Stimulated activated CD4-positive, alpha-beta T cell treated with anti-CD3 and anti-CD28 coated beads, Interleukin-1b, Interleukin-23, amount 100 ng/mL, for 24 hours (primary cell): Measurements from ENCODE around the gene CISTR.
"Not testable (repeated sequence)": the region's sequence is repeated elsewhere in the genome, so short reads cannot be mapped to it uniquely, and the experiment has no call there.

Experiments
- DNase-seq, 4 experiments: peaks; one replicate each; pipeline ENCODE4 v3.0.0-alpha.2; 2020; ENCODE audit warnings: low read depth in 4 of 4, low spot score in 1 of 4

Gene CISTR

DNA sequence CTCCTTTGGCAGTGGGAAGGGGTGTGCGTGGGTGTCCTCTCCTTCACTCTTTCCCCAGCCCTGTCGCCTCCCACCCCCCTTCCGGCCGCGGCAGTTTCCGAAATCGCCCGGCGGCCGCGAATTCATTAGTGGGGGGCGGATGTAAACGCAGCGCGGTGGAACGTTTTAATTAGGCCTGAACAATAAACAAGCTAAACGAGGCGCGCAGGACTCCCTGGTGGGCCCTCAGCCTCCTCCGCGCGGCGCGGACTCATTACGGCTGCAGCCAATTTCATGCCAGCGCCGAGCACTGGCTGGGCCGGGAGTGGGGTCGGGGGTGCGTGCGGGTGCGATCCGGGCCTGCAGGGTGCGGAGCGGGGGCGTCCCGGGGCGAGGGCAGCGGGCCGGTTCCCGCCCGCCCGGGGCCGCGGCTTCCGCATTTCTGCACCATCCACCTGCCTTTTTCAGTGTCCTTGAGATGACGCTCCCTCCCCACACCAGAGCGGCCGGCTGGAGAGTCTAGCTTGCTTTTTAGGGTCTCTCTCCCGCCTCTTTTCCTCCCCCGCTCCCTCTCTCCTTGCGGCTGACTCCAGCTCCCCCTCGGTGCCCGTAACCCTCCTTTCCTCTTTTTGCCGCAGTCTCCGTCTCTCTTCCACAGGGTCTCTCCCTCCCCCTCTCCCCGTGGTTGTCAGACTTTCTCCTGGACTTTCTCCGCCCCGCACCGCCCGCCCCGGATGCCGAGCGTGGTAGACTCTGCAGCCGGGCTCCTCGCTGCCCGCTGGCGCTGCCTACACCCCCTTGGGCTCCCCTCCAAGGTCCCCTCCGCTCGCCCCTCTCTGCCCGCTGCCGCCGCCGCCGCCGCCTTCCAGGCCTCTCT, at the start of gene CISTR:
Gene CISTR, minus strand, starts transcription at position 644 of the 856 bp plus-strand sequence.
- no peak for DNase-seq

DNA sequence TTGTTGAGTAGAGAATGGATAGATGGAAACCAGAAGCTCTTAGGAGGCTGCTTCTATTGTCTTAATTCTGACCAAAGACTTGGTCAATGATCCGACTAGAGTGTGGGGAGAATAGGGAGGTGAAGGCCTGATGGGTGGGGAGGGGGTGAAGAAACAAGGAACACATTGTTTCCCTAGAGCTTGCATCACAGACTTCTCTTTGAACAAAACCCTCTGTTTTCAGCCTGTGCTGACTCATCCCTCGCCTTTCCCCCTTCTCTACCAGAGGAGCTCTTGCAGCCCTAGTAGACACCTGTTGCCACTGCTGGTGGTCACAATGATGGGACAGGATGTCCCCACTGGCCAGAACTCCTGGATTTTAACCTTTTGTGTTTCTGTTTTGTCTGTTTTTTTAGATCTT, 46.8 kb upstream of the CISTR start:
- DNase-seq = no peak

DNA sequence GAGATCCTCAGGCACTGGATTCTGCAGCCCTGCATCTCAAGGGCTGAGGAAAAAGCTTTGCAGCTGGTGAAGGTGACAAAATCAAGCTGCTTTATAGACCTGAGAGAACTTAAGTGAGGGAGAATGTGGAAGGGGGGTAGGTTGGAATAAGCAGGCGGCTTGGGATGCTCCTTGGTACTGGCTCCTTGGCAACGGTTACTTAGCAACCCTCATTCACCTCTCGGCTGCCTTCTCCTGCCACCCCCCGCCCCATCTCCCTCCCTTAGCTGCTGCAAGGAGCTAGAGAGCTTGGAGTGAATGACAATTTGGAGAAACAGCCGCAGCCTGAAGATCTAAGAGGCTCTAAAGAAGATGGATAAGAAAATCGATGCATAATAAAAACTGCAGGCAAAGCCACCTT, 44.1 kb upstream of the CISTR start:
- no peak for DNase-seq

DNA sequence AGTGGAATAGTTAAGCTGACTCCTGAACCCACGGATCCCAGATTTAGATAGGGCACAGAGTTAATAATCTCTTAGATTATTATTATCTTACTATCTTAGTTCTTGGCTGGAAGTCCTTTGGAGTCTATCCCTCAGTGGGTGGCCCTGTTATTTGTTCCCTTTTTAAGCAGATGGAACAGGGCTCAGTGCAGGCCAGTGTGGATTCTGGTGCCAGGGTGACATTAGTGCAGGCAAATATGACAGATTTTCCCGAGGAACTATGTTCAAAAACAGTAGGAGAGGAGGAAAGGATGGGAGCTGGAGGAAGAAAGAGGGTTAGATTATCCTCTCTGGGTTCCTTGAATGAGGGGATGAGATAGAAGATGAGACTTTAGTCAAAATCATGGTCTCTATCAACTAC, 41.4 kb upstream of the CISTR start:
- no peak for DNase-seq

DNA sequence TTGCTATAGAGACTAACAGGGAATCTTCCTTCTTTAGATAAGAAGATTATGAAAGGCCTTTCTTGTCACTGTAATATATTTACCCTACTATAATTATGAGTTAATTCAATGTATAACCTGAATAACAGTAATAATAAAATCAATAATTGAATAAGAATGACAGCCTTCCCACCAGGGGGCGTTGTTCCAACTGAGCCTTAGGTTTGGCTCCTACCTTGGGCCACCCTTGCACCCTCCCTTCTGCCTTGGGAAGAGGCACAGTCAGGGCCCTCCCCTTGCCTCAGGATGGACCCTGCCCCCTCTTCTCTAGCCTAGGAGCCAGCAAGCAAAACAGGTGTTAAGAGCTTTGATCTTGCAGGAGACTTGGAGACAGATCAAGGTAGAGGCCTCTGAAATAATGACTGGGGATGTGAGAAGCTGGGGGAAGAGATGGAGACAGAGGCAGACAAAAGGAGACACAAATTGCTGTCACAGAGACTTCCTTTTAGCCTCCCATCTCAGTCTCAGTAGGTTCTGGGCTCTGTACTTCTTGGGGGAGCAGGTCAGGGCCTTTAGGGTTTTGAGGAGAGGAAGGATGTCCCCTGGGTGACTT, 40.1 kb upstream of the CISTR start:
- DNase-seq = peak in 3 of 4 experiments; percentile 10 to 18 (median 15)

DNA sequence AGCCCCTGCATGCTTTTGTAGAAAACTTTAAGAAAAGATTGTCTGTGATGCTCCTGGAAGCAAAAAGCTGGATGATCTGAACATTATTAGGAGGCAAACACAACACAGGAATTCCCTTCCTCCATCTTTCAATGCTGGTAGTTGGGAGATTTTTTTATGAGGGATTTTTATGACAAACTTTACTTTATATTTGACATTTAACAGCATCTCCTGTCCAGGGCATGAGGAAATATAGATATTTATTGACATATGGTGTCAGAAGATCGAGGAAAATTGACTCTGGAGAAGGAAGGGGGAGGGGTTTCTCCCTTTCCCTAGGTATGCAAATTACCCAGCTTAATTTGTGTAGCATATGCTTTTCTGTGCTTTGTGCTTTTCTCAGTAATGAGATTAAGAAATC, 37.8 kb upstream of the CISTR start:
- DNase-seq = no peak

DNA sequence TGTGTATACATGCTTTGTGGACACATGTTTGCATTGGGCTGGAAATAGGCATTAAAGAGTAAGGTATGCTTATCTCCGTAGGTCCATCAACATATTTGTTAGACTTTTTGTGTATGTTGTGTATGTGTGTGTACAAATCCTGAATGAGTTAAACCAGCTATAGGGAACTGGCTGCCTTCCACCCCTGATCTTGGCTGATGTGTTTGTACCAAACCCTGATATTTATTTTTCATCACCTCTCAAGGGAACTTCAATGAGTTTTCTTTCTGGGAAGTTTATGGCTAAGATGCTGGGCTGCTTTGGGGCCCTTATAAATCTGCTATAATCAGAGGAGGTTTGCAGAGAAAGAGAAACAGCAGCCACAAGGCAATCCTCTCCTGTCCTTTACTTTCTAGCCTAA, 37.1 kb upstream of the CISTR start:
- no peak for DNase-seq

DNA sequence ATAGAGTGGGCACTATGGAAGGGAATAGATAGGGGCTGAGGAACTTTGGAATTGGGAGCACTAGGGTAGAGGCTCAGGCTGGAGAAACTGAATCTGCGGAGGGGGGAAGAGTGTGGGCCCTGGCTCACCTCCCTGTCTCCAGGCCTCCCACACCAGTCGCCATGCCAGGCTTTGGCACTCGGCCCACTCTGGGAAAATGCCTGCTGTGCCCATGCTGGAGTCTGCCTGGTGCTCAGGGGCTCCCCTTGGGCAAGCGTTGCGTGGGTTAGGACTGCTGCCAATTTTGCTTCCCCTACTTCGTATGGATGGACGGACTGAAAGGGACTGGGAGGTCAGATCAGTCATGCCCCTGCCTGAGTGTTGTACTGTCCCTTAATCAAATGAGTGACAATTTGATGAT, 34.6 kb upstream of the CISTR start:
- DNase-seq = no peak

DNA sequence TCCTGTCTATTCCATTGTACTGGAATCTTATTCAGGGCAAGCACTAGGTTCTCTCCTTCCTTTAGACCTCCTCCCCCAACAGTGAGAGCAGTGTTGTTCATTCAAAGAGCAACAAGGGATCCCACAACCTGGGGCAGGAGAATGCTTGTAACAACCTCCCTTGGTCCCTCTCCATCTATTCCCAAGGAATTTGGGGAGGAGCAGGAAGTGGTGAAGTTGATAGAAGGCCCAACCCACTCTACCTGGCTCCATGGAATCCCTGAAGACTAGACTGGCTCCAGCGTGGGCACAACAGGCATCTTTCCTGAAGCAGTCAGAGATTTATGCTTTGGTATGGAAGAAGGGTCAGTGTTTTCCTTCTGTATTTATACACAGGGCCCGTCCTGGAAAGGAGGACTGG, 33.4 kb upstream of the CISTR start:
- DNase-seq = no peak

DNA sequence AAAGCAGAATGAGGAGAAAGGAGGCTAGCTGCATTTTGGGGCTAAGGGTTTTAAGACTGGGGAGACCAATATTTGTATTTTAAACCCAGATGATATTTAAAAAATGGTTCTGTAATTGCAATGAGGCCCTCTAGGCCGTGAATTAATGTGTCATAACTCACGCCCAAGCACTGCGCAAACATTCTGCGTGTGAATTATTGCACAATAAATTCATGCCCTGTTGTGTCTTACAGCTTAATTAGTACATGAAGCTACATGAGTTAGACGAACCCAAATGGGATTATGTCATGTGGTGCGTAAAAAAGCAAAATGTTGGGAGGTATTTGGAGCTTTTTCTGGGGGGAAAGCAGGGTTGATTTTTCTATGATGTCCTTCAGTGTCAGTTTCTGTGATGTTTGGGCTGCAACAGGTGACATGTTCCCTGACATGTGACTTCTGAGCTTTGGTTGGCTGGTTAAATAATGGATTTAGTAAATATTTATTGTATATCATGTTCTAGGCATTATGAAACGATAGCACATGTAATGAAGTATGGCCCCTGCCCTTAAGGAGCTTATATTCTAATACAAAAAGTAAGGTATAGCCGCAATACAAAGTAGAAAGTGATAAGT, 30.4 kb upstream of the CISTR start:
- DNase-seq = no peak

DNA sequence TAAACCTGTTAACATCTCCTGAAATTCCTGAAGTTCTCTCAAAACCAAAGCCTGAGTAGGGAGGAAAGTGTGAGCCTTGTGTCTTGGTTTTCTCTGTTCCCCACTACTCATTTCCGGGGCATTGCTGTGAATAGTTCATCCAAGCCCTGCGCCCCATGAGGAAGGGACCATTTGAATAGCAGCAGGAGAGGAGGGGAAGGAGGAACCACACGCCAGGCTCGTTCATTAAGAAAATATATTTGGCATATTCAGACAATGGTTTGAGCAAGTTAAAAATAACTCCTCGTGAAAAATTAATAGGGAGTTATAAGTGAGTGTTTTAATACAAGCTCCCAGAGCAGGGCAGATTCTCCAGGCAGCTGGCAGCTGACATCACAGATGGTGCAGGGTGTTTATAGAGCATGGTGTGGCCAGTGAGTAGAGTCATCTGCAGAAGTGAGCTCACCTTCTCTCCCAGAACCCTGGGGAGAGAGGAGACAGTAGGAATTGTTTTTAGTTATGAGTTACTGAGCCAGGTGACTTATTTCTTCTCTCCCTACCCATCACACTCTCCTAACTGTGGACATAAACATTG, 29.5 kb upstream of the CISTR start:
- no peak for DNase-seq

DNA sequence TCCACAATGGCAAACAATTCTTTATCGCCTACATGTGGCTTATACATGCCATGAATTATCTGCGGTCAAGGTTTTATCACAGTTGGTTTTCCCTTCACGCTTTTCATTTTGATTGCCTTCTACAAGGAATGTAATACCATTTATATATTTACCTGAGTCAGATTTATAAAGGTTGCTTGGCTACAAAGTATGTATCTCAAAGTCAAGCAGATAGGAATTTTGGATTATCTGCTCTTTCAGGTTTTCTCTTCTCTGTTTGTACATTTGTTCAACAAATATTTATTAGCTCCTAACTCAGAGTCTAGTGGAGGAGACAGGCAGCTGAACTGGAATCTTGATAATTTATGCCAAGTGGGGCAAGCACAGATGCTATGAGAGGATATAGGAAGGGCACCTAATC, 28.5 kb upstream of the CISTR start:
- no peak for DNase-seq

DNA sequence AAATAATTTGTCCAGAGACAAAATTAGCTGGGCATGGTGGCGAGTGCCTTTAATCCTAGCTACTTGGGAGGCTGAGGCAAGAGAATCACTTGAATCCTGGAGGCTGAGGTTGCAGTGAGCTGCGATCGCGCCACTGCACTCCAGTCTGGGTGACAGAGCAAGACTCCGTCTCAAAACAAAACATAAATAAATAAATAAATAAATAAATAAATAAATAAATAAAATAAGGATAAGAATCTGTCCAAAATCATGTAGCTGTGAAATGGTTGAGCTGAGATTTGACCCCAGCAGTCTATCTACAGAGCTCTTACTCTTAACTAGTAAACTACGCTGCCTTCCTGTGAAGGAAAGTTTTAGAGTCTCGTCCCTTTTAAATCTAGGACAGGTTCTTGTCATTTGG, 27.9 kb upstream of the CISTR start:
- not testable (repeated sequence) for DNase-seq

DNA sequence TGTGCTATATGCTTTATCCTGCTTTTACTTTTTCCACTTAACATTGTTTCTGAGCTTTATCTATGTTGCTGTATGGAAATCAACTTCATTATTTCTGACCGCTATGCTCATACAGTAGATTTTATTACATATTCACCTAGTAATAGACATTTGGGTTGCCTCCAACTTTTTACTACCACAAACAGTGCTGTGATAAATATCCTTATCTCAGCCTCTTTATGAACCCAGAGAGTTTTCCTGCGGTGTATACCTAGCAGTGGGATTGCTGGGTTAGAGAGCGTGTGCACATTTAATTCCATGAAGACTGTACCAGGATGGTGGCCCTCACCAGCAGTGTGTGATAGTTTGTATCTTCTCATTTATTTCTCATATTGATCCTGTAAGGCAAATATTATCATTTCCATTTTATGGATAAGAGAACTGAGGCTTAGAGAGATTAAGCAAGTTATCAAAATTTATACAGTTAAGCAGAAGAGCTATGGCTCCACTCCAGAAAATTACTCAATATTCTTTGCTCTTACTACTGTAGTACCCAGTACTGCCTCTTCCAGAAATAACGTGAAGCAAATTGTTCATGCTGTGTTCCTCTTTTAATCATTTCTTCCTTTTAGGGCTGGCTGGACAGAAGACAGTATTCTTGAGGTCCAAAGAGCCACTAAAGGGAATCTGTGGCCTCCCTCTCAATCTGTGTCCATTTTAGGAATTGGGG, 26.3 kb upstream of the CISTR start:
- no peak for DNase-seq

DNA sequence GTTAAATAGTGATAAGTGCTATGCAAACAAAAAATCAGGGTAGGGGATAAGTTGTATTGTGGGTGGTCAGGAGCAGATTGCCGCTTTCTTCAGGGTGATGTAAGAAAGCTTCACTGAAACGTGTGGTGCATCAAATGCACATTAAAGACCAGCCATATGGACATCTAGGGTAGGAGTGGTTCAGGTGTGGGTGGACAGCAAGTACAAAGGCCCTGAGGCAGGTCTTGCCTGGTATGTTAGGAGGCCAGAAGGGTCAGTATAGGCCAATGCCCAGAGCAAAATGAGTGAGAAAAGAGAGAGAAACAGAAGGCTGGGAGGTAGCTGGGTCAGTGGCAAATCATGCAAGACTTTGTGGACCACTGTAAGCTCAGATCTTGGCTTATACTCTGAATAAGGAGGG, 25.6 kb upstream of the CISTR start:
- DNase-seq = no peak

DNA sequence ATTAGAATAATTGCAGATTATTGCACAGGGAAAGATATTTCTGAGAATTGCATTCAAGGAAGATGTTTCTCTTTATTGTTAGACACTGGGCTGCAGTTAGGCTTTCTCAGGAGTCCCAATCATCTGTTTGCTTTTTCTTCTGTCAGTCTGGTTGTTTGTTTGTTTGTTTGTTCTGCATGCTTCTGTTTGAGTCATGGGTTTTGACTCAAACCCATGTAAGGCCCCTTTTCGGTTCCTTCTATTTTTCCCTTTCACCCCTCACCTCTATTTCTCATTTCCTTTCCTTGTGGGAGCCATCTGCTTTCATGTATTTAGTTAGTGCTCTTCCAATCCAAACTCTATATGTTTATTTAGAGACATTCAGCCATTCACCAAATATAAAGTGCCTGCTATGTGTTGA, 25.1 kb upstream of the CISTR start:
- DNase-seq = no peak

DNA sequence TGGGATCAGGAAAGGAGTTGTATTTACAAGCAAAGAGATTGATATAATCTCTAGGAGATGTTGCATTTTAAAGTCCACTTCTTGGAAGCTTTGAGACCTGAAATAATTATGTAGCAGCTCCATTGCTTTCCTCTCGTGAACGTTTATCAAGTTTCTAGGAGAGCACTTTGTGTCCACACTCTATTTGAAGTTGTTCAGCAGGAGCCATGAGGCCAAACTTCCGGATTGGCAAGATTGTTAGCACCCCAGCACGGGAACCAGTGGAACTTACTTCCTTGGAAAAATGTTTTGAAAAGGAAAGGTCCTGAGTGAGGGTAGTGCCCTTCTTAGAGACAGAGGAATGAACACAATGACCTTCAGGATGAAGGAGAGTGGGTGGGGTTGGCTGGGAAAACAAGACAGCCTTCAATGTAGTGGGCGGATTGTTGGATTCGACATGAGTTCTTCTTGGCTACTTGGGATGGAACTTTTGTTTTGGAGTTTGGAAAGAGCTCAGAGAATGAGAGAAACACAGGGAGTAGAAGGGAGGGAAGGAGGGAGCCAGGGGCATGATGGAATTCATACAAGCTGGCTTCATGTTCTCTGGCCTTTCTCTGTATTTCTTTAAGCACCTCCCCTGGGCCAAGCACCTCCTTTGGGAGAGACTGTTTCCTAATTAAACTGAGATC, 23.8 kb upstream of the CISTR start:
- DNase-seq = no peak

DNA sequence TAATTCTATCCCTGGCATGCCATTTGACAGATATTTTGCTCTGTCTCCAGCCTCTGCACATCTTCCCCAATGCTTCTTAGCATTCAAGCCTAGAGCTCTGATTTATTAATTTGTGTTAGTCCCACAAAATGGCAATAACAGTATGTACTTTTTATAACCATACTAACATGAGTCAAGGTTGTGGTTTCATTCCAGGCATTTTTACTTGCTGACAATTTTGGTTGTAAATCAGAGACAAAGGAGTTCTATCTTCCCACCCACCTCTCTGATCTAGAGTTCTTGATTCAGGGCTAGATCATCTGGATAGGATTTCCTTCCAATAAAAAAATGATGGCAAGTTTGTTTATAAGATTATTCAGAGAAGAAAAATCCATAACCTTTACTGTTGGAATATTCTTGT, 18.5 kb upstream of the CISTR start:
- DNase-seq = no peak

DNA sequence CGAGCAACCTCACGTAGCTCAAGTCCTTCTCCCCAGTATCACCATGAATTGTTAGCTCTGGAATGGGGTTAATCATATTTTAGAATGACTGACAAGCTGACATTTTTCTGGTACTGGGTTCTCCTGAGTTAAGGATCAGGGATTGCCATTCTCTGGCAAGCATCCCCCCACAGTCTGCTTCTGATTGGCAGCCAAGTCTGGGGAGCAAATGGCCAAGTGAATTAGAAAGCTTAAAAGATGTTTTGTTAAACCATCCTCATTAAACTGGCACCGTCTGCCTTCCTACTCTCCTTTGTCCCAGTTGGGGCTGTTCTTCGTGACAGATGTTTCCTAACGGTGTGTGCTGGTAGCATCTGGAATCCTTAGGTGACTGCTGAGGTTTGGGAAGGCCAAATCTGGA, 17.2 kb upstream of the CISTR start:
- no peak for DNase-seq

DNA sequence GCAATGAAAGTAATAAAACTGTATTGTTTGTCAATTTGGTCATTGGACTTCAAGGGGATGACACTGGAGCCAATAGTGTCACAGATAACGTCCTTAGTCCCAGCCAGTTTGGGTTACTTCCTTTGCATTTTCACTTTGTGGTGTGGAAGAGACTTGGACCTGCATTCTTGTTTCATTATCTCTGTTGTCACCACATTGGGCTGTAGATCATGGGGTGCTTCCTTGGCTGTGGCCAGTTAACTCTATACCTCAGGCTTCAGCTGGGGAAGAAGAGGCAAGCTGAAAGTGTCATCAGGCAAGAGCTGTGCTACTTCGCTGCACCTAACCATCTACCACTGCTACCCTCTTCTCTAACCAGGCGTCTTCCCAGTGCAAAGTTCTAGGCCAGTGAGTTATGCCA, 15.1 kb upstream of the CISTR start:
- DNase-seq = no peak

DNA sequence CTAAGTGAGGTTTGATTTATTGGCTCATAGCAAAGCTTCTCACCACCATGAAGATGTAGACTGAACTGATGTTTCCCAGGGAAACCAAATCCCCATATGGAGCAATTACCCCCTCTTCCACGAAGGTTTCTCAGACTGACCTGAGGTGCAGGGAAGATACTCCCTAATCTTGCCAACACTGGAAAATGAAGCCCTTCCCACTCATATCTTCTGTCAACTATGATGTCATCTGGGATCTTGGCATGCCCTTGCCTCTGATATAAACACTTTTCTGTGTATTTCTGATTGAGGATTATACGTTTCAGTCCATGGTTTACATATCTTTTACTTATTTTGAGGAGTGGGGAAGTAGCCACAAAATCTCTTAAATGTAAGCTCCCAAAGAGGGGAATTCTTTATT, 14.1 kb upstream of the CISTR start:
- DNase-seq = no peak
